ENCODE data around the gene CEACAM5.

DNA sequence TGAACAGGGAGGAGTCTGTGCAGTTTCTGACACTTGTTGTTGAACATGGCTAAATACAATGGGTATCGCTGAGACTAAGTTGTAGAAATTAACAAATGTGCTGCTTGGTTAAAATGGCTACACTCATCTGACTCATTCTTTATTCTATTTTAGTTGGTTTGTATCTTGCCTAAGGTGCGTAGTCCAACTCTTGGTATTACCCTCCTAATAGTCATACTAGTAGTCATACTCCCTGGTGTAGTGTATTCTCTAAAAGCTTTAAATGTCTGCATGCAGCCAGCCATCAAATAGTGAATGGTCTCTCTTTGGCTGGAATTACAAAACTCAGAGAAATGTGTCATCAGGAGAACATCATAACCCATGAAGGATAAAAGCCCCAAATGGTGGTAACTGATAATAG lies 63.0 kb downstream of the CEACAM5 start:
- TF ChIP-seq, protein P1, sequence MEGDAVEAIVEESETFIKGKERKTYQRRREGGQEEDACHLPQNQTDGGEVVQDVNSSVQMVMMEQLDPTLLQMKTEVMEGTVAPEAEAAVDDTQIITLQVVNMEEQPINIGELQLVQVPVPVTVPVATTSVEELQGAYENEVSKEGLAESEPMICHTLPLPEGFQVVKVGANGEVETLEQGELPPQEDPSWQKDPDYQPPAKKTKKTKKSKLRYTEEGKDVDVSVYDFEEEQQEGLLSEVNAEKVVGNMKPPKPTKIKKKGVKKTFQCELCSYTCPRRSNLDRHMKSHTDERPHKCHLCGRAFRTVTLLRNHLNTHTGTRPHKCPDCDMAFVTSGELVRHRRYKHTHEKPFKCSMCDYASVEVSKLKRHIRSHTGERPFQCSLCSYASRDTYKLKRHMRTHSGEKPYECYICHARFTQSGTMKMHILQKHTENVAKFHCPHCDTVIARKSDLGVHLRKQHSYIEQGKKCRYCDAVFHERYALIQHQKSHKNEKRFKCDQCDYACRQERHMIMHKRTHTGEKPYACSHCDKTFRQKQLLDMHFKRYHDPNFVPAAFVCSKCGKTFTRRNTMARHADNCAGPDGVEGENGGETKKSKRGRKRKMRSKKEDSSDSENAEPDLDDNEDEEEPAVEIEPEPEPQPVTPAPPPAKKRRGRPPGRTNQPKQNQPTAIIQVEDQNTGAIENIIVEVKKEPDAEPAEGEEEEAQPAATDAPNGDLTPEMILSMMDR (IDR thresholded peaks at IDR 0.05), result no peak
- TF ChIP-seq POLR2A (IDR thresholded peaks at IDR 0.05), result no peak

Measured in testis (tissue), 2 donors.